SIG-M5 treated with dmso at 0.1 percent for 504 hours (cell line): ENCODE measurements around the gene ABCF1.
A peak's percentile ranks its signal among the peaks of the same experiment; 100 is the strongest.

ENCODE experiments used
- DNase-seq: peaks from one replicate; lab custom pipeline; 2025; ENCODE audit not compliant: unreplicated experiment; lab: John Stamatoyannopoulos, UW

ABCF1 gene

DNA sequence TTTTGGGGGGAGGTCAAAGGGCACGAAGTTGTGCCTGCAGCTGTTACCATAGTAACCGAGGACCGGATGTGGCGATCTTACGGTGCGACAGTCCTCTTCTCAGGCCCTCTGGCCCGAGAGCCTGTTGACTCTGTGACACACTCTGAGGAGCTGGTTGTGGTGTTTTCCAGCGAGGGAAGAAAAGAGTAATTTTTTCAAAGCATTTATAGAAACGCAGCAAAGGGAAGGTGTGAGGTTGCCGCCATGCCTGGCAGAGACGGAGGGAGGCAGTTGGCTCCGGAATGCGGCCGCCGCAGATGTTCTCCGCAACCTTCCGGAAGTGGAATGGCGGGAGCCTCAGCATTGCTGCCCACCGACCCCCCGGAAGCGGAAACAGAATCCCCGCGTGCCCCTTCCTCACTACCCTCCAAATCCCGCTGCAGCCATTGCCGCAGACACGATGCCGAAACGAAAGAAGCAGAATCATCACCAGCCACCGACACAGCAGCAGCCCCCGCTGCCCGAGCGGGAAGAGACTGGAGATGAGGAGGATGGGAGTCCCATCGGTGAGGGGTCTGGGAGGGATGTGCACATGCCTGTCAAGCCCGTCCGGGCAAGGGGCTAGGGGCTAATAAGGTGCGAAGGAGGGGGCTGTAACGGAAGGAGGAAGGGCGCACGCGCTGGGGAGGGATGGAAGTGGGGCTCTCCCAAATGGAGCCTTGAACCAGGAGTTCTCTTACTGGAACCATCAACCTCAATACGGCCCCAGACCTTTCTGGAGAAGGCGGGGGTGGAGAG lies 14.1 kb upstream of the ABCF1 start, which contains the start of gene PRR3:
Gene PRR3, plus strand, starts transcription at position 390 of the 777 bp plus-strand sequence. Its CDS starts 50 bp downstream, at position 440.
- DNase-seq = peak; percentile 87

DNA sequence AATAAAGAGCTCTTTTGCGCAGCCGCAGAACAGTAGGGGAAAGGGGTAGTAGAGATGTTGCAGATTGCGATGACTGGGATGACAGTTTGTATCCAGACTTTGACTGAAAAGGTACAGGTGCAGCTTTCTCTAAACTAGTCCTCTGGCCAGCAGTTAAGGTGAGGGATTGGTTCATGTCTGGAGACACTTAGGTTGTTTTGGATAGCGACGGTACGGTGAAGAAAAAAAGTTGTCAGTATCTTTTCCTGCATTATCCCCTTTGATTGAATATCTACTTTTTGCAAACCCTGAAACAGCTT lies 13.6 kb upstream of the ABCF1 start:
- DNase-seq = peak; percentile 64

DNA sequence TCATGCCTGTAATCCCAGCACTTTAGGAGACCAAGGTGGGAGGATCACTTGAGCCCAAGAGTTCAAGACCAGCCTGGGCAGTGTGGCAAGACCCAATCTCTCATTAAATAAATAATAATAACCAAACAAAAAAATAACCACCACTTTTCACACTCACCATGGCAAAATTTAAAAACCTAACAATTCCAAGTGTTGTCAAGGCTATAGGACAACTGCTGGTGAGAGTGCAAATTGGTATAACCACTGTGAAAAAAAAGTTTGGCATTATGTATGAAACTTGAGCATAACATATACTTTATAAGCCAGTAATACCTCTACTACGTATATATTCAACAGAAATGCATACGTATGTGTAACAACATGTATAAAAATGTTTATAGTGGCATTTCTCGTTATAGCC lies 10.3 kb upstream of the ABCF1 start:
- no peak for DNase-seq

DNA sequence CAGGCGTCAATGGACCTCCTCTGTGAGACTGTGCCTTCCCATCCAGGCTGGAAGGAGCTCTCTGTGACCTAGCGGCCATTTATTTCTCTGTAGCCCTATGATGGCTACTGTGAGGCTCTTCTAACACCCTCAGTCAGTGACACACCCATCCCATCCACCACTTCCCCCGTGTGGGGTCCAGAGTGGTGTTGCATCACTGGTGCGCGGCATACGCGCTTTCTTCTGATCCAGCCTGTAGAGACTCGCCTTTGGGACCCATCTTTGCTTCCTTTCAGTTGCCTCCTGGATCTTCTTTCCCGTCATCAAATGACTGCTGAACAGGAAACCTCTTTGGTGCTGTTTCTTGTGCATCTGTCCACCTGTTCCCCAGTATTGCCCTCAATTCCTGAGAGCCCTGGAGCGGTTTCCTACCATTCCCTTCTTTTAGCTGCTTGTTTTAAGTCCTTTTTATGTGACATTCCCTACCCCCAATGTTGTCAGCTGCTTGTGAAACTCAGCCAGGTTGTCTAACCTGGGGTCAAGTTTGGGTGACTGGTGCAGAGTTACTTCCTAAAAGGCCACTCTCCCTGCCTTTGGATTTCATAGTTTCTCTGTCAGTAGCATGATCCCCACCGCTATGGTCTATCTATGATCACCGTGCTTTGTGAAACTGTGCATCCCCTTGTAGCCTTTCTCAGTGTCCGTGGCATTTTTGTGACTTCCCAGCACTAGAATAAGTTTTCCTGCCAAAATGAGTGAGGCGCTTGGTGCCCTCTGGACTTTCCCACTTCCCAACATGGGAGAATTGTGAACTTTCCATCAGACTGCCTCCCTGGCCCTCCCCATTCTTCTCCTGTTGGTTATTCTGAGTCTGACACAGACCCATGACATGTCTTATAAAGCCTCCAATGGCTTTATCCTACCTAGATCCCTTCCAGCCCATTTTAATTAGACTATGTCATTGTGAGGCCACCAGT lies 8.5 kb upstream of the ABCF1 start:
- no peak for DNase-seq

DNA sequence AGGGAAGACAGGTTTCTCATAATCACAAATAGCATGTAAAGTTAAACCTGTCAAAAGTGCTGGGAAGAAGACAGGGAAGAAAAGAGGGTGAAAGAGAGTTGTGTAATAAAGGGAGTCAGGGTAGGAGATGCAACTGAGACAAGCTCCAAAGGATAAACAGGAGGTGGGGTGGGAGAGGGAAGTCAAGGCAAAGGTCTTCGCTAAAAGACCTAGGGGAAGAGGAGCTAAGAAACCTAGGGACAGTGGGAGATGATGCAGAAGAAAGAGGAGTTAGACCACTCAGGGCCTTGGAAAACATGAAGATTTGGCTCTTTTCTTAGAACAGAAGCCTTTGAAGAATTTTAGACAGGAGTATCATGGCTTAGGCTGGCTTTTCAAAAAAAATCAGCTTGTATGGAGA lies 7.1 kb upstream of the ABCF1 start:
- no peak for DNase-seq

DNA sequence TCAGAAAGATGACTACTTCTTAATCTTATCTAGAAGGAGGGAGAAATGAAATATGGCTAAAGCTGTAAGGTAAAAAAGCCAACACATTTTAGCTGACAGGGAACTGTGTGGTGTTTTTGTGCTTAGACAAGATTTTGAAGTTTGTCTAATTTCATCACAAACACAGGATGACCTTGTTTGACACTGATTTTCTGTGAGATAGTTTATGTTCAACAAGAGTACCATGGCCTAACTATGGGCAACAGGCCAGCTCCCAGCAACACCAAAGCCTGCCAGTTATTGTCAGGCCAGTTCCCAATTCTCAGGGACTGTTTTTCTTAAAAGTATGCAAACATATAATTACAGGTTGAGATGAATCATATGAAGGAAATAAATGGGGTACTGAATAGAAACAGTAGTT lies 5.5 kb upstream of the ABCF1 start:
- DNase-seq = no peak

DNA sequence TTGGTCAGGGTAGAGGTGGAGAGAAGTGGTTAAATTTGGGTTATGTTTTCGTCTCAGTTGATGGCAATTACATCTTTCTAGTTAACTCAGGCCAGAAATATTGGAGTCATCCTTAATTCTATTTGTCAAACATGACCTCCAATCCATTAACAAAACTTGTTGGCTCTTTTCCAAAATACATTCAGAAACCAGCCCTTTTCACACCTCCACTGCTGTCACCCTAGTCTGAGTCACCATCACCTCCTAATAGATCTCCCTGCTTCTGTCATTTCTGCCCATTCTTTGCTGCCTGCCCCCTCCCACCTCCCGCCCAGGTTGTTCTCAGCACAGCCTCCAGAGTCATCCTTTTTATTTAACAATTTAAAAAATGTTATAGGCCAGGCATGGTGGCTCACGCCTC lies 3.0 kb upstream of the ABCF1 start:
- no peak for DNase-seq

DNA sequence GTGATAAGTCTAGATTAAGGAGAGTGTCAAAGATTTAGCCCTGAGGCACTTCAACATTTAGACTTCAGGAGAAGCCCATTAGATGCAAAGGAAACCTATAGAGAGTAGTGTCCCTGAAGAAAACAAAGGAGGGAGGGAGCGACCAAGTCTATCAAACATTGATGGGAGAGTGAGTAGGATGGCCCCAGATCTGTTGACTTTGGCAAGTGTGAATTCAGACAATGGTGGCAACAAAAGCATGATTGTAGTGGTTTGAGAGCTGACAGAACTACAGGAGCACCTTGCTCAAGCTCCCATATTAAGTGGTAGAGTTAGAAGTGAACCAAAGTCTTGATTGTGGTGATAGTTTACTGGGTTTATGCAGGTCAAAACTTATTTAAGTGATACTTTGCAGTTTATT lies 979 bp upstream of the ABCF1 start:
- DNase-seq = no peak

DNA sequence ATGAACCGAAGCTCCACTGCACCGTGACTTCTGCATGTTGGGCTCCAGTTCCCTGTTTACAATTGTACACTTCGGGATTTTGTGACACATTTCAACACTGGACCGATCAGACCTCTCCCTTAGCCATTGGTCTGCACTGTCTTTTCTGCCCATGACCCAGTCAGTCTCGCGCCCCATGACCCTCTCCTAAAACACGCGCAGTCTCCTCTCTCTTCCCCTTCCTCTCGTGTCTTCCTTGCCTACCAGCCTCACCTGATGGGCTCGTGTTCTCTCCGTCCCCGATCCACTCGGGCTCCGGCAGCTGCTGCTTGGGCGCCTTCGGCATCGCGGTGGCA lies 535 bp upstream of the ABCF1 start:
- DNase-seq = no peak

DNA sequence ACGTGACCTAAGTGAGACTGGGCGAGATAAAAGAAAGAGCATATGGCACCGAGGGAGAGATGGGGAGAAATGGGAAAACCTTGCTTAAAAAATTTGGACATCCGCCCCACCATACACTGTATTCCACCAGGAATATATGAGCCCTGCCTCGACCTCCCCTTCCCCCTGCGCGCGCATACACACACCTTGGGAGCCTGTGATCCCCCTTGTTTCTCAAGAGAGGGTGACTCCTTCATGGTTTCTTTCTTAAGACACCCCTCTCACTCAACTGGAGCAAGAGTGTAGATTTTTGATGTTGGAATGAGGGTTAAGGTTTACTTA lies 480 bp downstream of the ABCF1 start:
- DNase-seq = no peak

DNA sequence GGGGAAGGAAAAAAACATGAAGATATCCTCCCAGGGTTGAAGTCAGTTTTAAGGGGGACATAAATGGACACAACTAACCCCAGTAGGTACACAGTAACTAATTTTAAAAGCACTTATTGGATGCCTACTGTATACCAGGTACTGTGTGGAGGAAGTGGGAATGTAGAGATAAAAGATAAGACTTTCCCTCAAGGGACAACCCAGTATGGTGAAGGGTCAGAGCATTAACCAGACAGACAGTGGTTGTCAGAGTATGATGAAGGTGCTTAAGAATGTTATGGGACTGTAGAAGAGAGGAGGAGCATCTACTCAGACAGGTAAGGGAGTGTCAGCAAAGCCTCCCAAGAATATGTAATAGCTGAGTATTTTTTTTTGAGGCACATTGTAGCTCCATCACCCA lies 906 bp downstream of the ABCF1 start:
- no peak for DNase-seq

DNA sequence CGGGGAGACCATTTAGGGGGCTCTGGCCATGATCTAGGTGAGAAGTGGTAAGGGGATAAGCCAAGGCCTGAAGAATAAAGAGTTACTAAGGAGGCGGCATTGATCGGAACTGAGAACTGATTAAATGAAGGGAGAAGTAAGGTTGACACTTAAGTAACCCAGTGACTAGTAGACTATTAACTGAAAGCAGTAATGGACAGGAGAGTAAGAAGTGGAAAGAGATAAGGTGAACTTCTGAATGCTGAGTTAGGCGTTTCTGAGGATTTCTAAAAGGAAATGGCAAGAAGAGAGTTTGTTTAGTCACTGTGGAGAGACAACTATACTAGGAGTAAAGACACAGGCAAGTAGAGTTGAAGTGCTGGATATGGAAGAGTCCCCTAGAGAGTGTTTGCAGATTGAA lies 1.9 kb downstream of the ABCF1 start:
- DNase-seq = no peak

DNA sequence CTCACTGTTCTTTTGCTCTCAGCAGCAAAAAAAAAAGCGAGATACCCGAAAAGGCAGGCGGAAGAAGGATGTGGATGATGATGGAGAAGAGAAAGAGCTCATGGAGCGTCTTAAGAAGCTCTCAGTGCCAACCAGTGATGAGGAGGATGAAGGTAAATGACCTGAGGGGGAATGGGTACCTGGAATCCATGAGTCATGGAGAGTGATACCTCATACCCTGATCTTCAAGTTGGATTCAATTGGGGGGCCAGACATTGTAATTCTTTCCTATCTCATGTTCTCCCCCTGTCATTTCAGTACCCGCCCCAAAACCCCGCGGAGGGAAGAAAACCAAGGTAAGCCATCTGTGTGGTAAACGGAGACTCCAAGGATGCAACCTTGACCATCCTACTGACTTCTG lies 6.8 kb downstream of the ABCF1 start:
- DNase-seq = no peak

DNA sequence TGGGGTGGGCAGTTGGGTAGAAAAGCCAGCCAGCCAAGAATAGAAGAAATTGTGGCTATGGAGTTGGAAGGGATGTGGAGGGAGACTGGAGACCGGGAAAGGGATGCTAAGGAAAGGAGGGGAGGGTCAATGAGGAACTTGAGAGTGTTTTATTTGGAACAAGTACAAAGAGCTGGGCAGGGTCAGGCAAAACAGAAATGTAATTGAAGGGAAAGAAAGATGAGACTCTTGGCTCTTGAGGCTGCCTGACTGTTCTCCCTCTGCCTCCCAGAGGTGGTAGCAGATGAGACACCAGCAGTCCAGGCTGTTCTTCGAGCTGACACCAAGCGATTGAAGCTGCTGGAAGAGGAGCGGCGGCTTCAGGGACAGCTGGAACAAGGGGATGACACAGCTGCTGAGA lies 12.7 kb downstream of the ABCF1 start:
- no peak for DNase-seq

DNA sequence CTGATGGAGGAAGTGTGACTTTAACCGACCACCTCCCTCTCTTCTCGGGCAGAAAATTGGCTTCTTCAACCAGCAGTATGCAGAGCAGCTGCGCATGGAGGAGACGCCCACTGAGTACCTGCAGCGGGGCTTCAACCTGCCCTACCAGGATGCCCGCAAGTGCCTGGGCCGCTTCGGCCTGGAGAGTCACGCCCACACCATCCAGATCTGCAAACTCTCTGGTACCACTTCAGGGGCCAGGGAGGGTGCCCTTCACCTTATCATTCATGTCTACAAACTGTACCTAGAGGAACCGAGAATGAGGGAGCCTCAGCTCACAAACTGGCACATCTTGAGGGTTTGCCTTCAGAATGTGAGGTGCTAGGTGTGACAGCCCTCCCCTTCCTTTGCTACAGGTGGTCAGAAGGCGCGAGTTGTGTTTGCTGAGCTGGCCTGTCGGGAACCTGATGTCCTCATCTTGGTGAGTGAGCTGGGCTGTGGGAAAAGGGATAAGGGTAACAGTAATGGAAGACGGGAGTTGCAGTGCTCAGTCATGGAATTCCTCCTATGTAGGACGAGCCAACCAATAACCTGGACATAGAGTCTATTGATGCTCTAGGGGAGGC lies 18.6 kb downstream of the ABCF1 start:
- DNase-seq = no peak

DNA sequence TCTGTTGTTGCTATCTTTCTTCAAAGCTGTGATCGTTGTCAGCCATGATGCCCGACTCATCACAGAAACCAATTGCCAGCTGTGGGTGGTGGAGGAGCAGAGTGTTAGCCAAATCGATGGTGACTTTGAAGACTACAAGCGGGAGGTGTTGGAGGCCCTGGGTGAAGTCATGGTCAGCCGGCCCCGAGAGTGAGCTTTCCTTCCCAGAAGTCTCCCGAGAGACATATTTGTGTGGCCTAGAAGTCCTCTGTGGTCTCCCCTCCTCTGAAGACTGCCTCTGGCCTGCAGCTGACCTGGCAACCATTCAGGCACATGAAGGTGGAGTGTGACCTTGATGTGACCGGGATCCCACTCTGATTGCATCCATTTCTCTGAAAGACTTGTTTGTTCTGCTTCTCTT lies 19.3 kb downstream of the ABCF1 start:
- DNase-seq = no peak

DNA sequence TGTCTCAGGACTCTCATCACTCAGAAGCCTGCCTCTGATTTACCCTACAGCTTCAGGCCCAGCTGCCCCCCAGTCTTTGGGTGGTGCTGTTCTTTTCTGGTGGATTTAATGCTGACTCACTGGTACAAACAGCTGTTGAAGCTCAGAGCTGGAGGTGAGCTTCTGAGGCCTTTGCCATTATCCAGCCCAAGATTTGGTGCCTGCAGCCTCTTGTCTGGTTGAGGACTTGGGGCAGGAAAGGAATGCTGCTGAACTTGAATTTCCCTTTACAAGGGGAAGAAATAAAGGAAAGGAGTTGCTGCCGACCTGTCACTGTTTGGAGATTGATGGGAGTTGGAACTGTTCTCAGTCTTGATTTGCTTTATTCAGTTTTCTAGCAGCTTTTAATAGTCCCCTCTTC lies 19.8 kb downstream of the ABCF1 start:
- peak; percentile 27 for DNase-seq

DNA sequence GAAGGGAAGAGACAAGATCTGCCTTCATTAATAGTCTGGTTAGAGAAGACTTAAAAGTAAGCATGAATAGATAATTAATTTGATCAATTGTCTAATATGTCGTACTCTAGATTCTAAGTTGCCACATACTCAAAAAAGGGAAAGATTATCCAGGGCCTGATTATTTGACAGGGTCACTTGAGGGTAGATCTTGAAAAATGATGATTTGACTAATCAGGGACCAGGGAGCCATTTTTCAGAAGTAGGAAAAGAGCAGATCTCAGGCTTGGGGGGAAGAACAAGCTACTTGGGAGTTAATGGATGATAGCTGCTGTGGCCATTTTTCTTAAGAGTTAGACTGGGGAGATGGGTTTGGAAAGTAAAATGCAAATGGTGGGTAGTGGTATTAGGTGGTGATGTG lies 21.0 kb downstream of the ABCF1 start:
- DNase-seq = no peak

DNA sequence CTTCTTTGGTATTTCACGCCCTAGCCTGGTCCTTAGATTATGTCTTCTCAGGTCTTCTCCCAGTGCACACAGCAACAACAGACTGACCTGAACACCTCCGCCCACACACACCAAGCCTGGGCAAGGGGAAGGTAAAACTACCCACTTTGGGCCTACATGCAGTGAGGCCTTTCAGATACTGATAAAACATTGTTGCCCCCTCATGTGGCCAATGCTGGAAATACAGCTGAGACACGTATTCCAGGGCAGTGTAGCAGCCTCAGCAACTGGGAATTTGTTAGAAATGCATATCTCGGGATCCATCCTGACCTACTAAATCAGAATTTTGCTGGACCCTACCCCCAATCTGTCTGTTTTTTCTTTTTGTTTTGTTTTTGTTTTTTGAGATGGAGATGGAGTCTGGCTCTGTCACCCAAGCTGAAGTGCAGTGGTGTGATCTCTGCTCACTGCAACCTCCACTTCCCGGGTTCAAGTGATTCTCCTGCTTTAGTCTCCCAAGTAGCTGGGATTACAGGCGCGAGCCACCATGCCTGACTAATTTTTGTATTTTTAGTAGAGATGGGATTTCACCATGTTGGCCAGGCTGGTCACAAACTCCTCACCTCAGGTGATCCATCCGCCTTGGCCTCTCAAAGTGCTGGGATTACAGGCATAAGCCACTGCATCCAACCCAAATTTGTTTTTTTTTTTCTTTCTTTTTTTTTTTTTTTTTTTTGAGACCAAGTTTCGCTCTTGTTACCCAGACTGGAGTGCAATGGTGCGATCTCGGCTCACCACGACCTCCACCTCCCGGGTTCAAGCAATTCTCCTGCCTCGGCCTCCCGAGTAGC lies 26.3 kb downstream of the ABCF1 start:
- peak; percentile 42 for DNase-seq

DNA sequence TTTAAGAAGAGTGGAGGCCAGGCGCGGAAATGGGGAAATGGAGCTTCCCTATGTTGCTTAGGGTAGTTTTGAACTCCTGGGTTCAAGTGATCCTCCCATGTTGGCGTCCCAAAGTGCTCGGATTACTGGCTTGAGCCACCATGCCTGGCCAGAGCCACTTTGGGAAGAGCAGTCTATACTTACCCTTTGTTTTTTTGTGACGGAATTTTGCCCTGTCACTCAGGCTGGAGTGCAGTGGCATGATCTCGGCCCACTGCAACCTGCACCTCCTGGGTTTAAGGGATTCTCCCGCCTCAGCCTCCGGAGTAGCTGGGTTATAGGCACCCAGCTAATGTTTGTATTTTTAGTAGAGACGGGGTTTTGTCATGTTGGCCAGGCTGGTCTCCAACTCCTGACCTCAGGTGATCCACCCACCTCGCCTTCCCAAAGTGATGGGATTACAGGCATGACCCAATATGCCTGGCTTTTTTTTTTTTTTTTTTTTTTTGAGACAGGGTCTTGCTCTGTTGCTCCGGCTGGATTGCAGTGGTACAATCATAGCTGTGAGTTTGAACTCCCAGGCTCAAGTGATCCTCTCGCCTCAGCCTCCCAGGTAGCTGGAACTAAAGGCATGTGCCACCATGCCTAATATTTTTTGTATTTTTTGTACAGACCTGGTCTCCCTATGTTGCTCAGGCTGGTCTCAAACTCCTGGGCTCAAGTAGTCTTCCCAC lies 27.8 kb downstream of the ABCF1 start:
- no peak for DNase-seq
